Inferior parietal cortex (tissue), 1 donor: ENCODE data around the gene SHBG.
"Not testable (repeated sequence)": the region's sequence is repeated elsewhere in the genome, so short reads cannot be mapped to it uniquely, and the experiment has no call there.

Experiments
- DNase-seq: peaks from one replicate; pipeline ENCODE4 v3.0.0-alpha.2; 2016; ENCODE audit errors: extremely low spot score

SHBG gene

DNA sequence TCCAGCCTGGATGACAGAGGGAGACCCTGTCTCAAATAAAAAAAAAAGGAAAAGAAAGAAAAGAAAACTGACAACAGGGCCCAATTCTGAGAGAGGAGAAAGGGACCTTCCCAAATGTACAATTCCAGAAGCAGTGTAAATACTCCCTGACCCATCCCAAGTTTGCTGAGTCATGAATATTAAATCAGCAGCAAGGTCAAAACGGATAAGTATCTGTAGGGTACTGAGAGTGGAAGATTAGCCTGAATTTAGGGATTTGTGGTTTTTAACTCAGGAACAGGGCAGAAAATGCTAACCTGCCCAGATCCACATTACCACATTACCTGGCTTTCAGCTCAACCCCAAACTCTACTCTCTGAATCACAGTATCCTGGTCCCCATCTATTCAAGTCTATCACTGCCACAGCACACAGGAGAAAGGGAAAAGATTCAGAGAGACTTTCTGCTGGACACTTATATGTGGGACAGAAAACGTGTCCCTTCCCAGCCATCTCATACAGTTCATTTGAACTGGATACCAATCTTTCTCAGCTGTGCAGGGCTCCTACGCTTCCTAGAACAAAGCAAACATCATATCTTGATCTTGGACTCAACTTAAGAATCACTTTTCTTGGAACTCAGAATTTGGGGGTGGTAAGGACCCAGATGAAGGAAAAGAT lies 18.2 kb upstream of the SHBG start:
- DNase-seq = no peak

DNA sequence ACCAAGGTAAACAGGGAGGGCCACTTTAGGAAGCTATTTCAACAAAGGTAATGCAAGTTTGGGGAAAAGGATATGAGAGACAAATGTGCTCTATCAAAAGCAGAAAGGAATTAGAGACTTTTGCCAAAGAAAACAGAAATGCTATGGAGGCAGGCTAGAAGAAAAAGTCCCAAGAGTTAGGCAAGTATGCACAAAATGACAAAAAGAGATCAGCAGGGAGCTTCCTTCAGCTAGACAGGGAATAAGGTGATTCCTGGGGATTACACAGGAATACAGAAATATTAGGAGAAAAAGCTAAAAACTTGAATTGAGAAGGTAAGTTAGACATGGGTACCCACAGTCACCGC lies 17.7 kb upstream of the SHBG start:
- no peak for DNase-seq

DNA sequence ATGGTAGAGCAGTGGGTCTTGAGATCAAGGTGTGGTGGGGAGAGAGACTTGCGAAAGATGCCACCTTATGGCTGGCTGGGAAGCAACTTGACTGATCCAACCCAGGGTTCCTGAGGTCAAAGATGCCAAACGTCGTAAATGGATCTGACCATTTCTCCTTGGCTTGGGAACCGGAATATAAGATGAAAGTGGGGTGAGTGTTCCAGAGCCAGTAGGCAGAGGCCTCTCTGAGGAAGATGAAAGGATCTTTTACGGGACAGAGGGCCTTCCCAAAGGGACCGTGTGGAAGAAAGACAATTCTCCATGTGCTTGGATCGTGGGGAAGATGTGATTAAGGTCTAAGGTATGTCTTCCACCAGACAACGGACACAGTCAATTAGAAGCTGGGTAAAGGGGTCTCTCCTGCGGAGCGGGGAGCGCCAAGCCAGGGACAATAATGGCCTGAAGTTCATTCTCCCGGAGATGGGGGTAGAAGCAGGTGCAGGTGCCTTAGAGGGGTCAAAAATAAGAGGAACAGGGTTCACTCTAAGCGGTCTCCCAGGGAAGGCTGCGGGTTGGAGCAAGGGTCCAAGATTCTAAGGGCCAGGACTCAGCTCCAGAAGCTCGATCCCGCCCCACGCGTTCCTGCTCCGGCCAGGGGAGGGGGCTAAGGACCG lies 16.0 kb upstream of the SHBG start:
- no peak for DNase-seq

DNA sequence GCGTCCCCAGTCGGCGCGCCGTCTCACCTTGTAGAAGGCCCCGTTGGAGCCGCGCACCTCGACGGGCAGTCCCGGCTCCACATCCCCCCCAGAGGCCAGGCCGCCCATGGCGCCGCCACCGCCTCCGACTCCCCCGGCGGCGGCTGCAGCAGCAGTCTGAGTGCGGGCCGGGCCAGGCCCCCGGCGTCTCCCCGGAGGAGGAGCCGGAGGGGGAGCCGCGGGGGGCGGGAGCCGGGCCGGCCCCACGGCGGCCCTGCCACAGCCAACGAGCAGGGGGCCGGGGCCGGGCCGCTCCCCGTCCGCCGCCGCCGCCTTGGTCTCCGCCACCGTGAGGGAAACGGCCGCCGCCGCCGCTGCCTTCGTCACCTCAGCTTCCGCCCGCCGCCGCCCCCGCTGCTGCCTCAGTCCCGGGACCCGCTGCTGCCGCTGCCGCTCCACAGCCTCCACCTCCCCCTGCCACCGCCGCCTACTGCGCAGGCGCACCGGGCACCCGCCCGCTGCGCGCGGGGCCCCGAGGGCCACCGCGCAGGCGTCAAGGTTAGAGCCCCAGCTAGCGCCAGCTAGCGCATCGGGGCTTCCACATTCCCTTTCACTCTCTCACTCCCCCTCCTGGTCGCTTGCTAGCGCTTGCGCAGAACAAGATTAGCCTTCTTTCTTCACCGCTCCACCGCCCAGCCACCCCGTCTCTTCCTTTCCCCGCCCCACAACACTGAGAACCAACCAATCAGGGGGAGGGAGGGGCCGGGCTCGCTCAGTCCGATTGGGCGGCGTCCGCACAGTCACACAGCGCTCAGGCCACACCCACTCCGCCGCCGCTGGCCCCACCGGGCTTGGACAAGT lies 15.3 kb upstream of the SHBG start, which contains the start of gene FXR2:
Gene FXR2 (minus strand): TSS at position 473 of the 840 bp plus-strand sequence. CDS start 365 bp downstream, at position 108.
- DNase-seq = peak; percentile 99

DNA sequence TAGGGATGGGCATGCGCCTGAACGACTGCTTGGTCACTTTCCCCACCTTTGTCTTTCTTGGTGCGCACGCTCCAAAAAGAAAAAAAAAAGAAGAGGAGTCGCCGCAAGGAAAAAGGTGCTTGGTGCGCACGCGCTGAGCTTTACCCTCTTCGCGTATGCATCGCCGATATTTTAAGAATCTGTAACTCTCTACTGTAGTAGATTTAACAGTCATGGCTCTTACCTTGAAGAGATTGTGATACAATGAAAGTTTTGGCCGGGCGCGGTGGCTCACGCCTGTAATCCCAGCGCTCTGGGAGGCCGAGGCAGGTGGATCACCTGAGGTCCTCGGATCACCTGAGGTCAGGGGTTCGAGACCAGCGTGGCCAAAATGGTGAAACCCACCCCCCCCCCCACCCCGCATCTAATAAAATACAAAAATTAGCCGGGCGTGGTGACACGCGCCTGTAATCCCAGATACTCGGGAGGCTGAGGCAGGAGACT lies 14.6 kb upstream of the SHBG start:
- no peak for DNase-seq

DNA sequence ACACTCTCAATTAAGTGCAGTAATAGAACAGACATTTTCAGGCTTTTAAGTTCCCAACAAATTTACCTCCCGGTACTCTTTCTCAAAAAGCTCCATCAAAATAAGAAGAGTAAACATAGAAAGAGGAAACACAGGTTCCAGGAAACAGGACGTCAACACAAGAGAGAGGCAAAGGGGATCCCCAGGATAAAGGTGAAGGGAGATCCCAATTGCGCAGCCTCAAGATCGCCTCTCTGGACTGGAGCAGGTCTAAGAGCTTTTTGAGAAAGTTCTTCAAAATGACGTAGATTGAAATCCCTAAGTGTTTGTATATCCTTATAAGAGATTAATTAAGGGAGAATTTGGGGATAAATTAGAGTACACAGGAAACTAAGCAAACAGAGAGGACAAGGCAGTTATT lies 11.3 kb upstream of the SHBG start:
- no peak for DNase-seq

DNA sequence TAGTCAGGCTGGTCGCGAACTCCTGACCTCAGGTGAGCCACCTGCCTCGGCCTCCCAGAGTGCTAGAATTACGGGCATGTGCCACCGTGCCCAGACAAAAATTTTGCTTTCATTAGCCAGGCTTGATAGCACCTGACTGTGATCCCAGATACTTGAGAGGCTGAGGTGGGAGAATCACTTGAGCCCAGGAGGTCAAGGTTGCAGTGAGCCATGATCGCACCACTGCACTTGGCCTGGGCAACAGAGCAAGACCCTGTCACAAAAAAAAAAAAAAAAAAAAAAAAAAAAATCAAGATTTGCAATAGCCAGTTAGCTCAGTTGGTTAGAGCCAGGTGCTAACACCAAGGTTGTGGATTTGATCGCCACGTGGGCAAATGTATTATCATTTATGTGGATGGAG lies 9.1 kb upstream of the SHBG start:
- DNase-seq = no peak

DNA sequence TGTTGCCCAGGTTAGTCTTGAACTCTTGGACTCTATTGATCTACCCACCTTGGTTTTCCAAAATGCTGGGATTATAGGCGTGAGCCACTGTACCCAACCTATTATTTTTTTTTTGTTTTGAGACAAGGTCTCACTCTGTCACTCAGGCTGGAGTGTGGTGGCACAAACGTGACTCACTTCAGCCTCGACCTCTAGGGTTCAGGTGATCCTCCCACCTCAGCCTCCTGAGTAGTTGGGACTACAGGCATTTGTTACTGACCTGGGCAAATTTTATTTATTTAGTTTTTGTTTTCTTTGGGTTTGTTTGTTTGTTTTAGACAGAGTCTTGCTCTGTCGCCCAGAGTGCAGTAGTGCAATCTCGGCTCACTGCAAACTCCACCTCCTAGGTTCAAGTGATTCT lies 6.3 kb upstream of the SHBG start:
- no peak for DNase-seq

DNA sequence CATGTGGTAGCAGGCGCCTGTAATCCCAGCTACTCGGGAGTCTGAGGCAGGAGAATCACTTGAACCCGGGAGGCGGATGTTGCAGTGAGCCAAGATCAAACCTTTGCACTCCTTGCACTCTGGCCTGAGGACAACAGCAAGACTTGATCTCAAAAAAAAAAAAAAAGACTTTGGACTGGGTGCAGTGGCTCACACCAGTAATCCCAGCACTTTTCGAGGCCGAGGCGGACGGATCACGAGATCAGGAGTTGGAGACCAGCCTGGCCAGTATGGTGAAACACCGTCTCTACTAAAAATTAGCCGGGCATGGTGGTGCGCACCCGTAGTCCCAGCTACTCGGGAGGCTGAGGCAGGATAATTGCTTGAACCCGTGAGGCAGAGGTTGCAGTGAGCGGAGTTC lies 4.2 kb upstream of the SHBG start:
- DNase-seq = not testable (repeated sequence)

DNA sequence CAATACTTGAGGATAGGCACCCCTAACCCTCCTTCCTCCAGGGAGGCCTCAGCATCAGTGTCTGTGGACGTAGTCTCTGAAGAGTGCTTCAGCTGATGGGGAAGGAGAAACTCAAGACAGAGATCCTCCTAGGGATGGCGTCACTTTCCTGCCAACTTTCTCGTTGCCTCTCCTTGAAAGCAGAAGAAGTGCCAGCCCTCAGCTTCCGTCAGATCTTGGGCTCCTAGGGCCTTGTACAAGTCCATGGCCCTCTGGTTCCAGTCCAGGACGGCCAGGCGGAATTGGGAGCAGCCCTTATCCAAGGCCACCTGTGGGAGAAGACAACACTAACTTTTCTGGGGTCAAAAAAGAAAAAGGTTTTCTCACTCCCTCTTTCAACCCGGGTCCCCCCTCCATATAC lies 3.6 kb upstream of the SHBG start:
- no peak for DNase-seq

DNA sequence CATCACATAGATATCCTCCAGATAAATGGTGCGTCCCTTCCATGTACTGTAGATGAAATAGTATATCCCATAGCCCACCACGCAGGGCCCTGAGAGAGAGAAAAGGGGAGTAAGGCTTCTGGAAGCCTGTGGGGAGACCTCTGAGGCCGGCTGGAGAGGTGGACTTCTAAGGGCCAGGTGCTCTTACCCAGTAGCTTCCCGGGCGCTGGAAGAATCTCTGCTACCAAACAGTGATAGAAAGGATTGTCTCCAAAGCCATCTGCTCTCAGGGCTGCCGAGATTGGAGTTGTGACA lies 3.0 kb upstream of the SHBG start:
- no peak for DNase-seq

DNA sequence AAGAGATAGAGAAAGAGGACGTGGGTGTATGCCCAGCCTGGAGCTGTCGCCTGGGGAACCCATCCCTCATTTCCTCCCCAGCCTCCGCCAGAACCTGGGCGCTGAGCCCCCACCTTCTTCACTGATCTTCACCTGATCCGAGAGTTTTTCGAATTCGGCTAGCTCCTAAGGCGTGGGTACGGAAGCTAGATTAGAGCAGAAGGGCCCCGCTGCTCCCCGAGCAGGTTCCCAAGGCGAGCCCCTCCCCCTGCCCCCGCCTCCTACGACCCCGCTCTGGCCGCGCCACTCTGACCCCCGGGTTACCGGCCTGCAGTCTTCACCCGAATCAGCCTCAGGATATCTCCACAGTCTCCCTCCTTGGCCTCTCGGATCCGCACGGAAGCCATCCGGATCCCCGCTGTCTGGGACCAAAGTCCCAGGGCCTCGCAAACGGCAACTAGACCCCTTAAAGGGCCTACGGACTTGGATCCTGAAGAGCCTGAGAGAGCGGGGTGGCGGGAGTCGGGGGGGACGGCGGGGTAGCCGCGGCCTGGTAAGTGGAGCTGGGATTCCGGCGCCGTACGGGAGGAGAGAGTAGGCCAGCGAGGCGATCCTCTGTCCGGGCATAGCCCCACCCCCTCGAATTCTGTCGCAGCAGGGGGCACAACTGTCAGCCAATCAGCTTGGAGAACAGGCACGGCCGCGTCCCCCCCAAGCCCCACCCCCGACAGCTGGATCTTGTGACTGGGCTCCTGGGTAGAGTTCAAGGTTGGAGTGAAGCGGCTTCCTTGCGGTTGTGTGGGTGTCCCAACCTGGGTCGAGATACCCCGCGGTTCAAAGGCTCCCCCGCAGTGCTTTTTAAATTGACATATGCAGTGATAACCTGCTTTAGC lies 2.4 kb upstream of the SHBG start, which contains the start of gene SAT2:
Gene SAT2 (minus strand): TSS at position 572 of the 872 bp plus-strand sequence. CDS start 186 bp downstream, at position 386.
- peak; percentile 87 for DNase-seq

DNA sequence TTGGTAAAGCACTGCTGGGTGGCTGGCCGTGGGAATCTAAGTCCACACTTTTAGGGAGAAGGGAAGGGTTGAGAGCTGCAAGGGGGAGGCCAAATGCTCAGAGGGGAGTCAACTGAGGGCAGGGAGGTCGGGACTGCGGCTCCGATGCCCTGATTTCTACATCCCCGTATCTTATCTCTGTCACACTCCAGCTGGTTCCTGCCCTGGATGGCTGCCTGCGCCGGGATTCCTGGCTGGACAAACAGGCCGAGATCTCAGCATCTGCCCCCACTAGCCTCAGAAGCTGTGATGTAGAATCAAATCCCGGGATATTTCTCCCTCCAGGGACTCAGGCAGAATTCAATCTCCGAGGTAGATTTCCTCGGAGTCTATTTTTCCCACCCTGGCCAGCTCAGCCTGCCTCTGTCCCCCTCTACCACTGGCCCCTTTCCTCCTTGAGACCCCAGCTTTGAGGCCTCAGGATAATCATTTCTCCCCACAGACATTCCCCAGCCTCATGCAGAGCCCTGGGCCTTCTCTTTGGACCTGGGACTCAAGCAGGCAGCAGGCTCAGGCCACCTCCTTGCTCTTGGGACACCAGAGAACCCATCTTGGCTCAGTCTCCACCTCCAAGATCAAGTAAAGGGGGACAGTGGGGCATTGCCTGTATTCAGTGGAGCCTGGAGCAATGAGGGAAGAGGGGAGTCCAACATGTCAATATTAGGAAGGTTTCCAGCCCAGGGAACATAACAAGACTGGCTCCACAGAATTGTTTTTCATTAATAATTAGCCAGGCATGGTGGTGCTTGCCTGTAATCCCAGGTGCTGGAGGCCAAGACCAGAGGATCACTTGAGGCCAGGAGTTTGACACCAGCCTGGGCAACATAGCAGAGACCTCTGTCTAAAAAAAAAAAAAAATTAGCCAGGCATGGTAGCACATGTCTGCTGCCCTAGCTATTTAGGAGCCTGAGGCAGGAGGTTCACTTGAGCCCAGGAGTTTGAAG lies 1.8 kb downstream of the SHBG start:
- DNase-seq = no peak

DNA sequence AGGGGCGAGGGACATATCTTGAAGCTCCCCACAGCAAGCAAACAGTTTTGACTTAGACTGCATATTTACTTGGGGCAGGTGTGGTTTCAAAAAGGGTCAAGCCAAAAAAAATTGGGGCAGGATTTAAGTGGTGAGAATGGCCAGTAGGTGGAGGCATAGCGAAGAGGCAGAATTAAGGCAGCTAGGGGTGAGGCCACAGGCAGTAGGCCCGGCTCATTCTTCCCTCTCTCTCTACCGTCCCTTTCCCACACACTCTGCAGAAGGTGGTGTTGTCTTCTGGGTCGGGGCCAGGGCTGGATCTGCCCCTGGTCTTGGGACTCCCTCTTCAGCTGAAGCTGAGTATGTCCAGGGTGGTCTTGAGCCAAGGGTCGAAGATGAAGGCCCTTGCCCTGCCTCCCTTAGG lies 2.6 kb downstream of the SHBG start:
- no peak for DNase-seq

DNA sequence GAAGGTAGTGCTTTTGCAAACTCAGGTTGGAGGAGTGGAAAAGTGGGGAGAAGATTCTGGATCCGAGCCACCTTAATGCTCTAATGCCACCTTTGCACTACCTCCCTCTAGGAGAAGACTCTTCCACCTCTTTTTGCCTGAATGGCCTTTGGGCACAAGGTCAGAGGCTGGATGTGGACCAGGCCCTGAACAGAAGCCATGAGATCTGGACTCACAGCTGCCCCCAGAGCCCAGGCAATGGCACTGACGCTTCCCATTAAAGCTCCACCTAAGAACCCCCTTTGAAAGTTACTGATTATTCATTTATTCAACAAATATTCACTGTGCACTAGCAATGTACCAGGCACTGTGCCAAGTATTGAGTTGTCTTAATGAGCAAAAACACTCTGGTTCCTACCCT lies 3.2 kb downstream of the SHBG start:
- DNase-seq = no peak

DNA sequence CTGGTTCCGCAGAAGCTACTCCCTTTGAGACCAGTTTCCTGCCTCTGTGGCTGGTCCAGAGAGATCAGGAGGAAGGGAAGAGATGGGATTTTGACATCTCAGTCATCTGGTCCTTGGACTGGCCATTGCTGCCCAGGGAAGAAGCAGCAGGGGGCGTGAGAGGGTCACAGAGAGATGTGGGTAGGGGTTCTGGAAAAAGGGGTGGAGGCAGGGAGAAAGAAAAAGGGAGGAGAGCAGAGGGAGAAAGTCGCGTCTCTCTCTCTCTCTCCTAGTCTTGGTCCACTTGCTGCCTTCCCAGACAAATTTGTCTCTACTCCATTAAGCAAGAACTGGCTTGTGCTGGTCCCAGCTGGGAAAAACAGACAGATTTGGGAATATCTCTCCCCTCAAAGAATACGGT lies 4.4 kb downstream of the SHBG start:
- DNase-seq = no peak

DNA sequence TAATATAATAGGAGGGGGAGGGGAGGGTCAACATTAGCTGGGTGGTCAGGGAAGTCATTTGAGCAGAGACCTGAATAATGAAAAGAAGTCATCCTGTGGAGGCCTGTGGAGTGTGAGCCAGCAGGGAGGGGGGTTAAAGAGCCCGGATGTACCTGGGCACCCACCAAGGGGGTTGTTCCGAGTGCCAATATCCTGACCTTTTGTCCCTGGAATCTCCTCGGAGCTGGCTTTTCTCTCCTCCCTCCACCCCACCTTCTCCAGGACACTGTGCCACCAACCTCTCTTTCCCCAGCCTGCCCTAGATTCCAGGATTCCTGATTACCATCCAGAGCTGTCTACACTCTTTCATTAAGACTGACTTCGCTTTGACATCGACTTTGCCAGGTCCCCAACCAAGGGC lies 6.2 kb downstream of the SHBG start:
- DNase-seq = no peak

DNA sequence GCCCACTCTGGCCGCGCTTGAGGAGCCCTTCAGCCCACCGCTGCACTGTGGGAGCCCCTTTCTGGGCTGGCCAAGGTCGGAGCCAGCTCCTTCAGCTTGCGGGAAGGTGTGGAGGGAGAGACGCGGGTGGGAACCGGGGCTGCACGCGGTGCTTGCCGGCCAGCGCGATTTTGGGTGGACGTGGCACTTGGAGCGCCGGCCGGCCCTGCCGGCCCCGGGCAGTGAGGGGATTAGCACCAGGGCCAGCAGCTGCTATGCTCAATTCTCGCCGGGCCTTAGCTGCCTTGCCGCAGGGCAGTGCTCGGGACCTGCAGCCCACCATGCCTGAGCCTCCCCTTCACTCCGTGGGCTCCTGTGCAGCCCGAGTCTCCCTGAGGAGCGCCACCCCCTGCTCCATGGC lies 10.8 kb downstream of the SHBG start:
- no peak for DNase-seq

DNA sequence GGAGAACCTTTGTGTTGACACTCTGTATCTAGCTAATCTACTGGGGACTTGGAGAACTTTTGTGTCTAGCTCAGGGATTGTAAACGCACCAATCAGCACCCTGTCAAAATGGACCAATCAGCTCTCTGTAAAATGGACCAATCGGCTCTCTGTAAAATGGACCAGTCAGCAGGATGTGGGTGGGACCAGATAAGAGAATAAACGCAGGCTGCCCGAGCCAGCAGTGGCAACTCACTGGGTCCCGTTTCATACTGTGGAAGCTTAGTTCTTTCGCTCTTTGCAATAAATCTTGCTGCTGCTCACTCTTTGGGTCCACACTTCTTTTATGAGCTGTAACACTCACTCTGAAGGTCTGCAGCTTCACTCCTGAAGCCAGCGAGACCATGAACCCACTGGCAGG lies 11.7 kb downstream of the SHBG start:
- DNase-seq = not testable (repeated sequence)

DNA sequence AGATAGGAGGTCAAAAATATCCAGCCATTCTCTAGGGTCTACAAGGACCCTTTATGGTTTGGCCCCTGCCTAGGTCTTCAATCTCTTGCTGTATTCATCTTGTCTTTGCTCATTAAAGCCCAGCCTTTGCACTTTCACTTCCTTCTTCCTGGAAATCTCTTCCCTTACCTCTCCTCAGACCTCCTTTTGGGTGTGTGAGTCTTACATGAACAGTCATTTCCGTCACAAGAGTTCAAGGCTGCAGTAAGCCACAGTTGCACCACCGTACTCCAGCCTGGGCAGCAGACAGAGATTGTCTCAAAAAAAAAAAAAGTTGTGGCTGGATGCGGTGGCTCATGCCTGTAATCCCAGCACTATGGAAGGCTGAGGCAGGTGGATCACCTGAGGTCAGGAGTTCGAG lies 14.8 kb downstream of the SHBG start:
- DNase-seq = no peak

DNA sequence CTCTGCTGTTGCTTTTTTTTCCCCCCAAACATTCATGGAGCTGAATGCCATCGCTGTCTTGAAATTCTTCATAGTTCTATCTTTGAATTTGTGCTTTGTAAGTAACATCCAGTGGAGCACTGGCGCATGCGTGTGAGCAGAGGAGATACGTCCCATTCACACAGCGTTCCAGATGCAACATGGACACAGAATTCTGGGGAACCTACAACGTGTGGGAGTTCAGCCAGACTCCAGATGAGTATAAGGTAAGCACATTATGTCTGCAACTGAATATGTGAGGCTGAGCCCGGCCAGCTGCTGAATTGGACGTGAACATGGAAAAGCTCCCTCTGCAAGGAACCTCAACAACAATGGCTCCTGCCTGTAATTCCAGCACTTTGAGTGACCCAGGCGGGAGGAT lies 16.5 kb downstream of the SHBG start:
- no peak for DNase-seq
